ENCODE data around the gene COMT. TPM values are rescaled to one million over a fixed set of nuclear protein-coding genes. Genes with fewer than 3 reads are reported as not detected.

COMT gene
- total RNA-seq, 4 donors from 2014 or later = 58.5 to 103 (median 85.3) TPM

DNA sequence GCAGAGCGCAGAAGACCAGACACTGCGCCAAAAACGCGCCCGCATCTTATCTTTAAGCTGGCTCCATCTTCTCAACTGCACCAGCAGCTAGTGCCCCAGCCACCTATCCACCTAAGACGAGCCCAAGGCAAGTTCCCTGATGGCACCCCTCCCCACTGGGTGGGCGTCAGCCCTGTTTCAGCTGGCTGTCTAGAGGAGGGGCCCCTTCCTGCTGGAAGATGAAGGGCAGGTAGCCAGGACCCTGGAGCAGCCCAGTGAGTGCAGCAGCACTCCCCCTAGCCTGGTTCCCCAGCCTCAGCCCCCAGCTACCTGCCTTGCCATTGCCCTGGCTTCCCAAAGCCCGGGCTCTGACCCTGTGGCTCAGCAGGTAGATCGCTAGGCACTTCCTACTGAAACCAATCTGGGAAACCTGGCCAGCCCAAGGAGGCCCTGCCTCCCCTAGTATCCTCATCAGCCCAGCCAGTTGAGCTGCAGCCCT, 46.8 kb downstream of the COMT start:
- H3K36me3 ChIP-seq = no peaks in the 10 kb centered on the region
- no peak overlapping the region for H3K4me3 ChIP-seq
- in situ Hi-C loops (cut with MboI; ENCODE audit: low pct_ligation_motif_present in 1 of 4, low pct_unique_long_range_greater_than_20kb in 1 of 4, low sequenced_read_pairs in 3 of 4) = no loop called here
- peaks cover 7 to 20% (median 14%) of the 10 kb centered on the region in 4 donors for H3K4me1 ChIP-seq
- H3K9me3 ChIP-seq = no peaks in the 10 kb centered on the region
- intact Hi-C loops (cut with DNase I; ENCODE audit: low total_unique reads) = no loop called here
- no peaks in the 10 kb centered on the region for H3K27me3 ChIP-seq
- no peak for DNase-seq
- WGBS, 2 donors (ENCODE audit: low coverage in 1 of 2) = 91 to 100% methylated on average over 2 to 8 of the region's 9 CpGs
- no peak overlapping the region for H3K27ac ChIP-seq
- no peak for TF ChIP-seq POLR2A (IDR thresholded peaks at IDR 0.05)
- no peak for TF ChIP-seq EP300 (IDR thresholded peaks at IDR 0.05; ENCODE audit: low read depth)
- TF ChIP-seq POLR2AphosphoS5 (IDR thresholded peaks at IDR 0.05) = no peak

- intact Hi-C loops (cut with DNase I; ENCODE audit: low total_unique reads) (no loop called here), in situ Hi-C loops (cut with MboI; ENCODE audit: low pct_ligation_motif_present in 1 of 4, low pct_unique_long_range_greater_than_20kb in 1 of 4, low sequenced_read_pairs in 3 of 4) (no loop called here)
- DNase-seq = no peak
- H3K36me3 ChIP-seq = no peaks in the 10 kb centered on the region
- no peak overlapping the region for H3K4me3 ChIP-seq
- TF ChIP-seq EP300 (IDR thresholded peaks at IDR 0.05; ENCODE audit: low read depth) (no peak), POLR2A (IDR thresholded peaks at IDR 0.05) (no peak), POLR2AphosphoS5 (IDR thresholded peaks at IDR 0.05) (no peak)
- TF ChIP-seq, protein P1, sequence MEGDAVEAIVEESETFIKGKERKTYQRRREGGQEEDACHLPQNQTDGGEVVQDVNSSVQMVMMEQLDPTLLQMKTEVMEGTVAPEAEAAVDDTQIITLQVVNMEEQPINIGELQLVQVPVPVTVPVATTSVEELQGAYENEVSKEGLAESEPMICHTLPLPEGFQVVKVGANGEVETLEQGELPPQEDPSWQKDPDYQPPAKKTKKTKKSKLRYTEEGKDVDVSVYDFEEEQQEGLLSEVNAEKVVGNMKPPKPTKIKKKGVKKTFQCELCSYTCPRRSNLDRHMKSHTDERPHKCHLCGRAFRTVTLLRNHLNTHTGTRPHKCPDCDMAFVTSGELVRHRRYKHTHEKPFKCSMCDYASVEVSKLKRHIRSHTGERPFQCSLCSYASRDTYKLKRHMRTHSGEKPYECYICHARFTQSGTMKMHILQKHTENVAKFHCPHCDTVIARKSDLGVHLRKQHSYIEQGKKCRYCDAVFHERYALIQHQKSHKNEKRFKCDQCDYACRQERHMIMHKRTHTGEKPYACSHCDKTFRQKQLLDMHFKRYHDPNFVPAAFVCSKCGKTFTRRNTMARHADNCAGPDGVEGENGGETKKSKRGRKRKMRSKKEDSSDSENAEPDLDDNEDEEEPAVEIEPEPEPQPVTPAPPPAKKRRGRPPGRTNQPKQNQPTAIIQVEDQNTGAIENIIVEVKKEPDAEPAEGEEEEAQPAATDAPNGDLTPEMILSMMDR (IDR thresholded peaks at IDR 0.05) = no peak
- H3K9me3 ChIP-seq = no peaks in the 10 kb centered on the region
- H3K27me3 ChIP-seq = no peaks in the 10 kb centered on the region
- H3K27ac ChIP-seq = no peak overlapping the region
- H3K4me1 ChIP-seq = peaks cover 7 to 20% (median 14%) of the 10 kb centered on the region in 4 donors
- WGBS, 2 donors (ENCODE audit: low coverage in 1 of 2) = 86% methylated on average over 16 of the region's 18 CpGs; no CpG with 5 or more reads in 1 of the 2 donors
Measured at GRCh38 chr22:19988965-19989724, 47.6 kb downstream of the COMT start.

- no peak for DNase-seq
- H3K27me3 ChIP-seq = no peaks in the 10 kb centered on the region
- H3K36me3 ChIP-seq = no peaks in the 10 kb centered on the region
- 85% methylated on average over 3 of the region's 3 CpGs; no CpG with 5 or more reads in 1 of the 2 donors for WGBS, 2 donors (ENCODE audit: low coverage in 1 of 2)
- intact Hi-C loops (cut with DNase I; ENCODE audit: low total_unique reads) = no loop called here
- in situ Hi-C loops (cut with MboI; ENCODE audit: low pct_ligation_motif_present in 1 of 4, low pct_unique_long_range_greater_than_20kb in 1 of 4, low sequenced_read_pairs in 3 of 4) = no loop called here
- peaks cover 7 to 18% (median 13%) of the 10 kb centered on the region in 4 donors for H3K4me1 ChIP-seq
- no peak overlapping the region for H3K4me3 ChIP-seq
- H3K27ac ChIP-seq = no peak overlapping the region
- TF ChIP-seq POLR2AphosphoS5 (IDR thresholded peaks at IDR 0.05) (no peak), POLR2A (IDR thresholded peaks at IDR 0.05) (no peak)
- H3K9me3 ChIP-seq = no peaks in the 10 kb centered on the region
Measured at GRCh38 chr22:19989725-19990067, 48.1 kb downstream of the COMT start.

GRCh38 chr22:19990188-19990587, 48.6 kb downstream of the COMT start:
- intact Hi-C loops (cut with DNase I; ENCODE audit: low total_unique reads) = no loop called here
- H3K27ac ChIP-seq = no peak overlapping the region
- TF ChIP-seq, protein P1 (IDR thresholded peaks at IDR 0.05) = no peak
- TF ChIP-seq POLR2AphosphoS5 (IDR thresholded peaks at IDR 0.05) (no peak), POLR2A (IDR thresholded peaks at IDR 0.05) (no peak), EP300 (IDR thresholded peaks at IDR 0.05; ENCODE audit: low read depth) (no peak)
- no peaks in the 10 kb centered on the region for H3K27me3 ChIP-seq
- H3K4me3 ChIP-seq = no peak overlapping the region
- 50% methylated on average over 2 of the region's 2 CpGs; no CpG with 5 or more reads in 1 of the 2 donors for WGBS, 2 donors (ENCODE audit: low coverage in 1 of 2)
- no peak for DNase-seq
- in situ Hi-C loops (cut with MboI; ENCODE audit: low pct_ligation_motif_present in 1 of 4, low pct_unique_long_range_greater_than_20kb in 1 of 4, low sequenced_read_pairs in 3 of 4) = no loop called here
- H3K36me3 ChIP-seq = no peaks in the 10 kb centered on the region
- no peaks in the 10 kb centered on the region for H3K9me3 ChIP-seq
- H3K4me1 ChIP-seq = peaks cover 7 to 16% (median 13%) of the 10 kb centered on the region in 4 donors

DNA sequence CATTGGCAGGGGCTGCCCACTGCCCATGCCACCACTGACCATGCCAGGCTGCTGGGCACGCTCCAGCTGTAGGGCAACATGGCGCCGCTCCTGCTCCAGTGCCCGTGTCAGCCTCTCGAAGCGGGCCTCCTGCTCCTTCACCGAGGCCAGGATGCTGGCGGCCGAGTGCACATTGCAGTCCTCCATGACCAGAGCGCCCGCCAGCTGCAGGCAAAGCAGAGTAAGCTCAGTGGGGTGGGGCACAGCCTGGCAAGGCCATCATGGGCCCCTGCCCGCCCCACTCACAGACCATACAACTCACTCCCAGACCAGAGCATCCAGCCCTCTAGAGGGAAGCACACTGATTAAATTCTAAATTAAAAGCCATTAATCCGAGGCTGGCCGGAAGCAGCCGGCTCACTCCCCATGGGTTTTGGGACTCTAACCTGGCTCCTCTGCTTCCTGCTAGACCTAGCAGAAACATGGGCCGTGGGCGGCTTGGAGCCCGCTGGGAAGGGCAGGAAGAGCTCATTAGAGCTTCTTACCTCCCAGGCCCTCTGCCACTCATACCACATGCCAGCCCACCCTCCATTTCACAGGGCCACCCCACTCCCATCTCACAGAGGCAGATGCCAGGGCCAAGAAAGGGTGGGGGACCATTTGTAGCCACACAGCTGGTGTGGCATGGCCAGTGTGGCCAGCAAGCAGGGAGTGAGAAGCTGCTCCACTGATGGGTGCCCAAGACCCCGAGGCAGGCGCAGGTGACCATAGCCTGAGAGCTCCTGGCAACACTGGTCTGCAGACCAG, 49.2 kb downstream of the COMT start:
- Histone ChIP-seq H3K4me3 (no peak overlapping the region), H3K4me1 (peaks cover 6 to 15% (median 11%) of the 10 kb centered on the region in 4 donors), H3K27me3 (no peaks in the 10 kb centered on the region), H3K9me3 (no peaks in the 10 kb centered on the region), H3K27ac (peak overlapping the region in 1 of 4 donors; percentile 34), H3K36me3 (no peaks in the 10 kb centered on the region)
- 91% methylated on average over 18 of the region's 20 CpGs; no CpG with 5 or more reads in 1 of the 2 donors for WGBS, 2 donors (ENCODE audit: low coverage in 1 of 2)
- no peak for DNase-seq
- in situ Hi-C loops (cut with MboI; ENCODE audit: low pct_ligation_motif_present in 1 of 4, low pct_unique_long_range_greater_than_20kb in 1 of 4, low sequenced_read_pairs in 3 of 4) = no loop called here
- TF ChIP-seq, protein P1 (IDR thresholded peaks at IDR 0.05) = no peak
- no peak for TF ChIP-seq POLR2AphosphoS5 (IDR thresholded peaks at IDR 0.05)
- no peak for TF ChIP-seq EP300 (IDR thresholded peaks at IDR 0.05; ENCODE audit: low read depth)
- TF ChIP-seq POLR2A (IDR thresholded peaks at IDR 0.05) = no peak
- intact Hi-C loops (cut with DNase I; ENCODE audit: low total_unique reads) = no loop called here

Data from transverse colon (tissue), 4 donors.